ENCODE data around the gene EIF4G3.

Gene EIF4G3

DNA sequence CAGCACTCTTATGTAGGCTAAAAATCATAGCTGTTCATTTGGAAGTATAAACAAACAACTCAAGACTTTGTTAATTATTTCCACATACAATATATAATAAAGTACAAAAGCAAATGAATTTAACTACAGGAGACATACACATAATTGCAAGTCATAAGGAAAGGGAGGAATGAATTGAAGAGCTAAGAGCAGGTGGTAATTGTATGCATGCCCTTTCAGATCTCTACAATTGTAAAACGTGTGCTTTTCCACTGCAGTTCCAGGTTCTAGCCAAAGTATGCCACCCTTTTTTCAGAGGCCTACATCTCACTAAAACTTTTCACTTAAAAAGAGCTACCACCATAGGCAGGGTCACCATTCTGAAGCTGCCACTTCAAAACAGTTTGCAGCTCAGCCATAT, 346.8 kb downstream of the EIF4G3 start:
- TF ChIP-seq, protein P1, sequence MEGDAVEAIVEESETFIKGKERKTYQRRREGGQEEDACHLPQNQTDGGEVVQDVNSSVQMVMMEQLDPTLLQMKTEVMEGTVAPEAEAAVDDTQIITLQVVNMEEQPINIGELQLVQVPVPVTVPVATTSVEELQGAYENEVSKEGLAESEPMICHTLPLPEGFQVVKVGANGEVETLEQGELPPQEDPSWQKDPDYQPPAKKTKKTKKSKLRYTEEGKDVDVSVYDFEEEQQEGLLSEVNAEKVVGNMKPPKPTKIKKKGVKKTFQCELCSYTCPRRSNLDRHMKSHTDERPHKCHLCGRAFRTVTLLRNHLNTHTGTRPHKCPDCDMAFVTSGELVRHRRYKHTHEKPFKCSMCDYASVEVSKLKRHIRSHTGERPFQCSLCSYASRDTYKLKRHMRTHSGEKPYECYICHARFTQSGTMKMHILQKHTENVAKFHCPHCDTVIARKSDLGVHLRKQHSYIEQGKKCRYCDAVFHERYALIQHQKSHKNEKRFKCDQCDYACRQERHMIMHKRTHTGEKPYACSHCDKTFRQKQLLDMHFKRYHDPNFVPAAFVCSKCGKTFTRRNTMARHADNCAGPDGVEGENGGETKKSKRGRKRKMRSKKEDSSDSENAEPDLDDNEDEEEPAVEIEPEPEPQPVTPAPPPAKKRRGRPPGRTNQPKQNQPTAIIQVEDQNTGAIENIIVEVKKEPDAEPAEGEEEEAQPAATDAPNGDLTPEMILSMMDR (IDR thresholded peaks at IDR 0.05): no peak
- Histone ChIP-seq H3K36me3 (peaks cover 6% of the 10 kb centered on the region), H3K4me1 (ENCODE audit: control insufficient read depth in 1 of 2, insufficient read depth in 1 of 2, low read depth in 1 of 2, low read length in 1 of 2) (peaks cover 21 to 24% of the 10 kb centered on the region in 2 experiments), H3K4me3 (ENCODE audit: low read depth in 1 of 2, low read length in 1 of 2) (no peak overlapping the region), H3K27ac (no peak overlapping the region), H3K27me3 (no peaks in the 10 kb centered on the region), H3K9me3 (no peaks in the 10 kb centered on the region)

DNA sequence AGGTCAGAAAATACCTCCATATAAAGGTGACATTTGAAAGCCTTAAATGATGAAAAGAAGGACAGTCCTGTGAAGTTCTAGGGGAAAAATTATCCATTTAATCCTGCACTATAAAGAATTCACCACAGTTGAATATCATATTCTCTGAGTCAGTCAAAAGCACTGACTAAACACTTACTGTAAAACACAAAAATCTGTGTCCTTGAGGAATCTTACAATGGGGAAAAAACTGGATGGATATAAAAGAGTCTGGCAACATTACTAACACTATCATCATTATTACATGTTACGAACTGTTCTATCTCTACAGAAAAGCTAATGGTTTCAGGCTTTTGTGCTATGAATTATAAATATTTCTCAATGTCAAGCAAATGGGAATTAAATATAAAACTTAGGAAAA, 347.2 kb downstream of the EIF4G3 start:
- H3K4me1 ChIP-seq (ENCODE audit: control insufficient read depth in 1 of 2, insufficient read depth in 1 of 2, low read depth in 1 of 2, low read length in 1 of 2): peaks cover 18 to 20% of the 10 kb centered on the region in 2 experiments
- no peaks in the 10 kb centered on the region for H3K9me3 ChIP-seq
- peaks cover 10% of the 10 kb centered on the region for H3K36me3 ChIP-seq
- H3K27ac ChIP-seq: no peak overlapping the region
- no peaks in the 10 kb centered on the region for H3K27me3 ChIP-seq
- H3K4me3 ChIP-seq (ENCODE audit: low read depth in 1 of 2, low read length in 1 of 2): no peak overlapping the region
- TF ChIP-seq, protein P1 (IDR thresholded peaks at IDR 0.05): no peak

DNA sequence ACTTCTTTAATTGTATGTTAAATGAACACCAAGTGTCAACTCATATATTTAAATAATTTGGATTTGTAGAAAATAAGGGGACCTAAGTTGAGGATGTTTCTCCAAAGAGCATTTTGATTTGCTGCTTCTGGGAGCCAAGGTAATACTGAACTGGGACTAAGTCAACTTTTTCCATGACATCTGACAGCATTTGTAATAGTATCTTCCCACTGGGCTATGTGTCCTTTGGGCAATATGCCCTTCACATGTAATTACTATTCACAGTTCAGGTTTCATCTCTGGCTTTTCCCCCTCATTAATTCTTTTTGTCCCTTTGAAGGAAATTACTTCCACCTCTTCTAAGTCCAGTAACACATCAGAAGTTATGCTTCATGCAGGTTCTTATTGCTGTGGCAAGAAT, 352.9 kb downstream of the EIF4G3 start:
- no peak overlapping the region for H3K27ac ChIP-seq
- no peaks in the 10 kb centered on the region for H3K27me3 ChIP-seq
- TF ChIP-seq, protein P1 (IDR thresholded peaks at IDR 0.05): no peak
- no peak overlapping the region for H3K4me3 ChIP-seq (ENCODE audit: low read depth in 1 of 2, low read length in 1 of 2)
- H3K4me1 ChIP-seq (ENCODE audit: control insufficient read depth in 1 of 2, insufficient read depth in 1 of 2, low read depth in 1 of 2, low read length in 1 of 2): peaks cover 10 to 13% of the 10 kb centered on the region in 2 experiments
- H3K36me3 ChIP-seq: peaks cover 27% of the 10 kb centered on the region
- no peaks in the 10 kb centered on the region for H3K9me3 ChIP-seq

DNA sequence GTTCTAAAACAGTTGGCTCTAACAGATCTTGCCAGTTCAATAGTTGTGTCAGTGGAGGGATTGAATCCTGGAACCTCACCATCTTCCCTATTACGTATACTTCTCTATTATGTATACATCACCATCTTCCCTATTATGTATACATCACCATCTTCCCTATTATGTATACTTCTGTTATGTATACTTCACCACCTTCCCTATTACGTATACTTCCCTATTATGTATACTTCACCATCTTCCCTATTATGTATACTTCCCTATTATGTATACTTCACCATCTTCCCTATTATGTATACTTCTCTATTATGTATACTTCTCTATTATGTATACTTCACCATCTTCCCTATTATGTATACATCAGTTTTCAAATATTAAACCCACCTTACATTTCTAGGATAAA, 355.2 kb downstream of the EIF4G3 start:
- H3K27me3 ChIP-seq: no peaks in the 10 kb centered on the region
- H3K27ac ChIP-seq: peak overlapping the region; percentile 77
- no peaks in the 10 kb centered on the region for H3K4me1 ChIP-seq (ENCODE audit: control insufficient read depth in 1 of 2, insufficient read depth in 1 of 2, low read depth in 1 of 2, low read length in 1 of 2)
- H3K36me3 ChIP-seq: peaks cover 32% of the 10 kb centered on the region
- TF ChIP-seq, protein P1 (IDR thresholded peaks at IDR 0.05): no peak
- H3K4me3 ChIP-seq (ENCODE audit: low read depth in 1 of 2, low read length in 1 of 2): no peak overlapping the region
- H3K9me3 ChIP-seq: no peaks in the 10 kb centered on the region

DNA sequence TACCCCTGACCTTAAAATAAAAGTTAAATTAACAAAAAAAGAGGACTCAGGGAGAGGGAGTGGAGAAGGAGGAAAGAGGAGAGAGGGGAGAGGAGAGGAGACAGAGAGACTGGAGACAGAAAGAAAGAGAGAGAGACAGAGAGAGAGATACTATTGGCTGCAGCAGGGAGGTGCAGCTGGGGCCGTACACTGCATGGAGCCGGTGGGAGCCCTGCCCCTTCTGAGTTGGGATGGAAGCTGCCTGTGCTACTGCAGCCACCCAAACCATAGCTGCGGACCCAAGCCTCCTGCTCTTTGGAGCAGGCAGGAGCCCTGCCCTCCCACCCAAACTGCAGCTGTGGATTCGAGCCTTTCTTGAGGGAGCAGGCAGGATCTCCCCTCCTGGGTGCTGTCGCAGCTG, 356.9 kb downstream of the EIF4G3 start:
- Histone ChIP-seq H3K36me3 (peaks cover 30% of the 10 kb centered on the region), H3K4me3 (ENCODE audit: low read depth in 1 of 2, low read length in 1 of 2) (no peak overlapping the region), H3K4me1 (ENCODE audit: control insufficient read depth in 1 of 2, insufficient read depth in 1 of 2, low read depth in 1 of 2, low read length in 1 of 2) (no peaks in the 10 kb centered on the region), H3K27me3 (no peaks in the 10 kb centered on the region), H3K9me3 (no peaks in the 10 kb centered on the region), H3K27ac (no peak overlapping the region)
- TF ChIP-seq, protein P1 (IDR thresholded peaks at IDR 0.05): no peak

DNA sequence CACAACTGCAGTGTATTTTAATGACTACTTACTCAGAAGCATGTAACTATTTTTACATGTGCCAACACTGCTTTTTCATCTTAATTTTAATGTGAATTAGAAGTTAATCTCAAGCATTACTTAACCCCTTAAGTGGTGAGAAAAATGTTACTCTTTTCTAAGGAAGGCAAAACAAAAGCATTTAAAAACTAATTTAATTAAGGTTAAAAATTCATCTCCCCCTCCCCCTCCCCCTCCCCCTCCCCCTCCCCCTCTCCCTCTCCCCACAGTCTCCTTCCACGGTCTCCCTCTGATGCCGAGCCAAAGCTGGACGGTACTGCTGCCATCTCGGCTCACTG, 362.2 kb downstream of the EIF4G3 start:
- Histone ChIP-seq H3K4me3 (ENCODE audit: low read depth in 1 of 2, low read length in 1 of 2) (no peak overlapping the region), H3K27me3 (no peaks in the 10 kb centered on the region), H3K9me3 (no peaks in the 10 kb centered on the region), H3K27ac (no peak overlapping the region), H3K36me3 (peaks cover 42% of the 10 kb centered on the region), H3K4me1 (ENCODE audit: control insufficient read depth in 1 of 2, insufficient read depth in 1 of 2, low read depth in 1 of 2, low read length in 1 of 2) (no peaks in the 10 kb centered on the region)
- TF ChIP-seq, protein P1 (IDR thresholded peaks at IDR 0.05): no peak
